ENCODE measurements around the gene NBPF8.
A peak's percentile ranks its signal among the peaks of the same experiment; 100 is the strongest.
"Not testable (repeated sequence)": the region's sequence is repeated elsewhere in the genome, so short reads cannot be mapped to it uniquely, and the experiment has no call there.

The NBPF8 gene

GRCh38 chr1:120414911-120415480 is at the start of gene NBPF8:
Gene NBPF8, plus strand, starts transcription at chr1:120415035. Its CDS starts 21,488 bp downstream, at chr1:120436523.
- in situ Hi-C loops (cut with HindIII; ENCODE audit: low sequenced_read_pairs) = not testable (repeated sequence)
- H3K4me3 ChIP-seq (ENCODE audit: low read depth, low read length) = peak within 1 kb of the TSS; percentile 53
- DNase-seq (ENCODE audit: low read depth, low spot score) = peak; percentile 59

GRCh38 chr1:120367709-120368108 is 47.1 kb upstream of the NBPF8 start:
- DNase-seq (ENCODE audit: low read depth, low spot score); in situ Hi-C loops (cut with HindIII; ENCODE audit: low sequenced_read_pairs); H3K4me3 ChIP-seq (ENCODE audit: low read depth, low read length): not testable (repeated sequence)

GRCh38 chr1:120386651-120387050 is 28.2 kb upstream of the NBPF8 start:
- H3K4me3 ChIP-seq (ENCODE audit: low read depth, low read length); DNase-seq (ENCODE audit: low read depth, low spot score); in situ Hi-C loops (cut with HindIII; ENCODE audit: low sequenced_read_pairs): not testable (repeated sequence)

GRCh38 chr1:120388597-120389126 is 26.2 kb upstream of the NBPF8 start:
- in situ Hi-C loops (cut with HindIII; ENCODE audit: low sequenced_read_pairs); DNase-seq (ENCODE audit: low read depth, low spot score); H3K4me3 ChIP-seq (ENCODE audit: low read depth, low read length): not testable (repeated sequence)

- in situ Hi-C loops (cut with HindIII; ENCODE audit: low sequenced_read_pairs); DNase-seq (ENCODE audit: low read depth, low spot score); H3K4me3 ChIP-seq (ENCODE audit: low read depth, low read length): not testable (repeated sequence)
These were observed 23.5 kb upstream of the NBPF8 start for GRCh38 chr1:120391365-120391764.

GRCh38 chr1:120393316-120394232 is 21.3 kb upstream of the NBPF8 start:
- H3K4me3 ChIP-seq (ENCODE audit: low read depth, low read length); DNase-seq (ENCODE audit: low read depth, low spot score); in situ Hi-C loops (cut with HindIII; ENCODE audit: low sequenced_read_pairs): not testable (repeated sequence)

GRCh38 chr1:120405348-120405747 is 9.5 kb upstream of the NBPF8 start:
- H3K4me3 ChIP-seq (ENCODE audit: low read depth, low read length); in situ Hi-C loops (cut with HindIII; ENCODE audit: low sequenced_read_pairs); DNase-seq (ENCODE audit: low read depth, low spot score): not testable (repeated sequence)

GRCh38 chr1:120414451-120414850 is 384 bp upstream of the NBPF8 start:
- DNase-seq (ENCODE audit: low read depth, low spot score); in situ Hi-C loops (cut with HindIII; ENCODE audit: low sequenced_read_pairs): not testable (repeated sequence)
- peak overlapping the region; percentile 38 for H3K4me3 ChIP-seq (ENCODE audit: low read depth, low read length)

- peak; percentile 39 for DNase-seq (ENCODE audit: low read depth, low spot score)
- H3K4me3 ChIP-seq (ENCODE audit: low read depth, low read length) = peak overlapping the region; percentile 53
- in situ Hi-C loops (cut with HindIII; ENCODE audit: low sequenced_read_pairs) = not testable (repeated sequence)
These were observed 692 bp downstream of the NBPF8 start for GRCh38 chr1:120415492-120415961.

- in situ Hi-C loops (cut with HindIII; ENCODE audit: low sequenced_read_pairs); H3K4me3 ChIP-seq (ENCODE audit: low read depth, low read length); DNase-seq (ENCODE audit: low read depth, low spot score): not testable (repeated sequence)
These were observed 10.2 kb downstream of the NBPF8 start for GRCh38 chr1:120425063-120425462.

GRCh38 chr1:120431626-120432025 is 16.8 kb downstream of the NBPF8 start:
- H3K4me3 ChIP-seq (ENCODE audit: low read depth, low read length); in situ Hi-C loops (cut with HindIII; ENCODE audit: low sequenced_read_pairs); DNase-seq (ENCODE audit: low read depth, low spot score): not testable (repeated sequence)

GRCh38 chr1:120433831-120434230 is 19.0 kb downstream of the NBPF8 start:
- in situ Hi-C loops (cut with HindIII; ENCODE audit: low sequenced_read_pairs); DNase-seq (ENCODE audit: low read depth, low spot score); H3K4me3 ChIP-seq (ENCODE audit: low read depth, low read length): not testable (repeated sequence)

GRCh38 chr1:120449124-120449523 is 34.3 kb downstream of the NBPF8 start:
- H3K4me3 ChIP-seq (ENCODE audit: low read depth, low read length); DNase-seq (ENCODE audit: low read depth, low spot score); in situ Hi-C loops (cut with HindIII; ENCODE audit: low sequenced_read_pairs): not testable (repeated sequence)

All from astrocyte of the spinal cord (primary cell).